HG02885 (cell line): ENCODE results near the gene EPB41L4B.

Experiments used
- ATAC-seq: cut with Tn5 transposase; IDR thresholded peaks from one replicate; pipeline ENCODE4 v1.9.1; 2021; ENCODE audit warnings: mild to moderate bottlenecking; ENCODE audit not compliant: unreplicated experiment, poor library complexity

The EPB41L4B gene

DNA sequence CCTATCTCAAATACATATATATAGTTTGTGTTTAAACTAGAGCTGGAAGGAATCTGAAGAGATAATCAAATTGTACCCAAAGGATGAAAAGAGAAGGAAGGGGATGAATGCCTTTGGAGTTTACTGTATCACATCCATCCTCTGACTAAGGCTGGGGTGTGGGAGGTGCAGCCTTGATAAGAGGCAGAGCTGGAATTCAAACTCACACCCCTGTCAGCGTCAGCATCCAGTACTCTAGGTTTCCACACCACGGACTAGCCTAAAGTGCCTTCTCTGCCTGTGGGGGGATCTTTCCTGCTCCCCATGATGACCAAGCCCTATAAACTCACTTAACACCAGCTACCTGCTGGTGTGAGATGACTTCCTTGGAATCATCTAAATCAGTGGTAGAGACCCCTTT, 48.1 kb downstream of the EPB41L4B start:
- ATAC-seq = no peak

DNA sequence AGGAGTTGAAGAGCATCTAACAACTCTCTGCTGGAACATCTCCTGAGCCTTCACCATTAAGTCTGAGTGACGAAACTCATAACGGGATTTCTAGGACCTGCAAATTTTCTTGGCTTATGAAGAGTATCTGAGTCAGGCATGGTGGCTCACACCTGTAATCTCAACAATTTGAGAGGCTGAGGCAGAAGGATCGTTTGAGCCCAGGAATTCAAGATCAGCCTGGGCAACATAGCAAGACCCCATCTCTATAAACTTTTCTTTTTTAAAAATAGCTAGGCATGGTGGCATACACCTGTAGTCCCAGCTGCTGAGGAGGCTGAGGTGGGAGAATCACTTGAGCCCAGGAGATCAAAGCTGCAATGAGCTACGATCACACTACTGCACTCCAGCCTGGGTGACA, 48.8 kb downstream of the EPB41L4B start:
- ATAC-seq = no peak

- ATAC-seq = no peak
Measured at GRCh38 chr9:109270971-109271925, 49.6 kb downstream of the EPB41L4B start.

GRCh38 chr9:109270441-109270840, 50.4 kb downstream of the EPB41L4B start:
- ATAC-seq = no peak

DNA sequence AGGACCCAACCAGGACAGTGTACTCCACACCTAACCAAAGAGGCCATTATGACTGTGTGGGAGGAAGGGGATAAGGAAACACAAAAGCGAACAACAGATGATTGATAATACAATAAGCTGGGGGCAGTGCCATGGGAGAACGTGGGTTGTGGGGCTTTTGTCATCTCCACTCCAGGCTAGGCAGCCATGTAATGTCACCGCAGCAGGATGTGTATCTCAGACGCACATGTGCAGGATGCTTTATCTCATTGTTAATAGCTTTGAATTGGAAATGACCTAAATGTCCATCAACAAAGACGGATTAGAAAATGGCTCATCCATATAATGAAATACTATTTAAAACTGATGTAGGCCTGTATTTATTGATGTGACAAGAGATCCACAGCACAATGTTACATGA, 51.0 kb downstream of the EPB41L4B start:
- no peak for ATAC-seq

- ATAC-seq = no peak
Measured at GRCh38 chr9:109269081-109269480, 51.8 kb downstream of the EPB41L4B start.

DNA sequence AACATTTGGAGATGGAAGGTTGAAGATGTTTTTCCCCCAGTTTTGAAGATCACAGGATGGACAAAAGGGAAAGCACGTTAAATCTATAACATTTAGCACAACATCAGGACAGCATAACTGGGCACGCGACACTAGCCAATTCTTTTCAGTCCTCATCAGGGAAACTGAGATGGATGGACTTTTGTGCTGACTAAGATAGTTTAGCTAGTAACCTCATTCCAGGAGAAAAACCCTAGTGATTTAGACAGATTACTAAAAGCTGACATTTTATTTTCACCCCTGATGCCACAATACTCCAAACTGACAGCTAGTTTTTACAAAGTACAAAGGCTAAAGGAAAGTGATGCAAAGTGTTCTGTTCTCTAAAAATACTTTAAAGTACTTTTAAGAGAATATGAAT, 53.3 kb downstream of the EPB41L4B start:
- ATAC-seq = no peak

- ATAC-seq = no peak
Measured at GRCh38 chr9:109264877-109265587, 55.8 kb downstream of the EPB41L4B start.

GRCh38 chr9:109263358-109263757, 57.5 kb downstream of the EPB41L4B start:
- ATAC-seq = no peak

- ATAC-seq = no peak
Measured at GRCh38 chr9:109258481-109259302, 62.2 kb downstream of the EPB41L4B start.

- no peak for ATAC-seq
Measured at GRCh38 chr9:109256336-109256735, 64.5 kb downstream of the EPB41L4B start.

GRCh38 chr9:109255394-109255793, 65.5 kb downstream of the EPB41L4B start:
- no peak for ATAC-seq

DNA sequence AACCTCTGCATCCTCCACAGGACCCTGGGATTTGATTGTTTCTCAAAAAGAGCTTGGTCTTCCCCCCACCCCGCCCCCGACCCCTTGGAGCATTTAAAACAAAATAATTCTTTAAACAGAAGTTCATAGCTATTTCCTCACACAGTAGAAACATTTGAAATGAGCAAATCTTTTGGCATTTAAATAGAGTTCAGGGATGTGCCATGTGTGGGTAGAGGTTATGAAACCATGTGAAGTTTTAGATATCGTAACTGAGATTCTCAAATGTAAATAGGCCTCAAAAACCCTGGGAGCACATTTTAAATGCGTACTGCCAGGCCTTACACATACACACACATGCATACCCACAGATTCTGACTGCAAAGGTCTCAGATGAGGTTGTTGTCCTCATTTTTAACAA, 66.5 kb downstream of the EPB41L4B start:
- ATAC-seq = no peak

- ATAC-seq = no peak
Measured at GRCh38 chr9:109253637-109254284, 67.1 kb downstream of the EPB41L4B start.

GRCh38 chr9:109253241-109253636, 67.6 kb downstream of the EPB41L4B start:
- no peak for ATAC-seq

GRCh38 chr9:109252291-109252690, 68.6 kb downstream of the EPB41L4B start:
- ATAC-seq = no peak

GRCh38 chr9:109251776-109252106, 69.1 kb downstream of the EPB41L4B start:
- no peak for ATAC-seq

- no peak for ATAC-seq
Measured at GRCh38 chr9:109251080-109251775, 69.6 kb downstream of the EPB41L4B start.

DNA sequence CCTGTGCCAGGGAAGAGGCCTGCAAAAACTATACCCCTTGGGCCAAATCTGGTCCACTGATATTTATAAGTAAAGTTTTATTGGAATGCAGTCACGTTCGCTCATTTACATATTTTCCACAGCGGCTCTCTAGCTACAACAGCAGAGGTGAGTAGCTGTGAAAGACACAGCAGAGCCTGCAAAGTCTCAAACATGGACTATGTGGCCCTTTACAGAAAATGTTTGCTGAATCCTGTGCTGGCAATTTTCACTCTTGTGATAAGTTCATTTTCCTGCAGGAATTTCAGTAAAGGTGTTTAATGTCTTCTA, 70.1 kb downstream of the EPB41L4B start:
- ATAC-seq = no peak

- ATAC-seq = no peak
Measured at GRCh38 chr9:109250311-109250741, 70.5 kb downstream of the EPB41L4B start.
